ENCODE measurements around the gene STOML3. TPM values are rescaled to one million over a fixed set of nuclear protein-coding genes. Genes with fewer than 3 reads are reported as not detected.

The STOML3 gene
- total and polyA plus RNA-seq, 2 of the 8 experiments (the other 6 are each of a cell fraction or from before 2014, with no cell fraction given): 0.06 TPM; not detected in 1

DNA sequence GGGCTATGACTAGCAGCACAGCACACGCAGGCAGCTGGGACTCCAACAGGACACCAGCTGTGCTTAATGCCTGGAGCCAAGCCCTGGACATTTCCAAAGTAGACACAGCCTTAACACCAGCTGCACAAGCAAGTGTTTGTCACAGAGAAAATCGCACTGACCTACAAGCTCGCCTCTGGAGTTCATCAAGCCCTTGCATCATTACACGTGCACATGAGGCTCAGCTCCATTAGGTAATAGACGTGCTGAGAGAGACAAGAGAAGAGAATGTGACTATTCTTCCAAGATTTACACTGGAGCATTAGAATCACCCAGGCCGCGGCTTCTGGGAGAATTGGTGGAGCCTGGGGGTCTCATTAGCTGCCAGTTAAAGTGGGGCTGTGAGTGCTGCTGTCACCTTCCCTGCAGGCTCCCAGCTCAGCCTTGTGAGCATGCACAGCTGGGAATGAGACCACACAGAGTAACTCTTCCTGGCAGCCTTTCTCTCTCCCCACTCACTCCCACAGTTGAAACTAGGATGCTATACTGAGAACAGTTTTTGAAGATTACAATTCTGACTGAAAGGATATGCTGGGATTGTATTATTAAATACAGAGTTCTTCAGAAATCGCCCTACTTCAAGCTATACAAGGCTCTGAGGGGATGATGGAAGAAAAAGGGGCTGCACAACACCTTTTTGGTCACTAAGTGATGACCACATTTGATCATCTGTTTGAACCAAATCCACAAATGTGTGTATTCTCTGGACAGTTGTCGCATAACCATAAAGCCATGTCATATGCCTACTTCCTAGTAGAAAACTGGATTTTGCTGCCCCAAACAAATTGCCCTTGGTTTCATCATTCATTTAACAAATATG lies 10.5 kb downstream of the STOML3 start:
- H4K20me1 ChIP-seq (replicated peaks in 1 of 2; ENCODE audit: control insufficient read depth in 1 of 2, insufficient read depth in 2 of 2, low read length in 2 of 2): no peaks in the 10 kb centered on the region
- no peak overlapping the region for H4K5ac ChIP-seq (ENCODE audit: insufficient read length, low read depth, low read length)
- no peak overlapping the region for H4K91ac ChIP-seq (replicated peaks; ENCODE audit: insufficient read length, low read length)
- H3K27ac ChIP-seq (ENCODE audit: low read depth, low read length): peak overlapping the region; percentile 38
- 0 out of 2 replicates have a peak, but pooled peaks cover 3% of the 10 kb centered on the region for H3K23me2 ChIP-seq (ENCODE audit: low read depth, low read length)
- no peak overlapping the region for H3K14ac ChIP-seq (ENCODE audit: insufficient read length)
- no peak overlapping the region for H3K9ac ChIP-seq (replicated peaks in 1 of 4; ENCODE audit: extremely low read depth in 1 of 4, low read depth in 3 of 4, low read length in 3 of 4)
- H4K8ac ChIP-seq (ENCODE audit: extremely low read depth, insufficient read depth, low read length): no peak overlapping the region; the same call in 1 of the 2 replicates
- ChIA-PET CTCF (ENCODE audit: partially characterized antibody) (interaction anchor here (0.6 to 1.9 kb wide), 5 partner anchors 10 to 1658 kb away, joined by 3 to 5 read pairs (median 4); no protein-coding TSS in a partner anchor), POLR2A (ENCODE audit: partially characterized antibody) (no interaction called here)
- H3K18ac ChIP-seq (ENCODE audit: extremely low read depth, low read length): no peak overlapping the region
- no peaks in the 10 kb centered on the region for H3K79me2 ChIP-seq (ENCODE audit: control insufficient read depth in 1 of 2, insufficient read depth in 2 of 2, low read length in 2 of 2)
- H3K4me2 ChIP-seq (ENCODE audit: insufficient read depth in 1 of 2, low read depth in 2 of 2, low read length in 2 of 2): no peak overlapping the region
- no peak overlapping the region for H2BK20ac ChIP-seq (ENCODE audit: low read length)
- H3K23ac ChIP-seq (ENCODE audit: insufficient read length): no peak overlapping the region
- H3K79me1 ChIP-seq (ENCODE audit: low read depth, low read length): no peaks in the 10 kb centered on the region
- no peak for DNase-seq (ENCODE audit: low read depth in 1 of 2, low spot score in 2 of 2)
- peak overlapping the region; percentile 98 for H2AFZ ChIP-seq (ENCODE audit: low read length)
- peaks cover 0 to 9% (median 4%) of the 10 kb centered on the region in 4 experiments; a peak in 3 of 7 replicates for H3K4me1 ChIP-seq (replicated peaks in 1 of 4; ENCODE audit: control insufficient read depth in 3 of 4, insufficient read depth in 4 of 4, low read length in 3 of 4)
- no peak overlapping the region for H2BK12ac ChIP-seq (ENCODE audit: low read depth, low read length)
- no peak for FAIRE-seq
- H2BK5ac ChIP-seq (ENCODE audit: low read depth, low read length): no peak overlapping the region
- no peaks in the 10 kb centered on the region for H3K27me3 ChIP-seq (replicated peaks in 1 of 4; ENCODE audit: control insufficient read depth in 3 of 4, extremely low read depth in 1 of 4, insufficient read depth in 3 of 4, low read length in 3 of 4)
- no peak overlapping the region for H3K4ac ChIP-seq (replicated peaks; ENCODE audit: insufficient read length, low read depth, low read length)
- no peaks in the 10 kb centered on the region for H3K36me3 ChIP-seq (ENCODE audit: control insufficient read depth in 2 of 4, insufficient read depth in 4 of 4, low read length in 3 of 4)
- 84% methylated on average over 9 of the region's 9 CpGs; no CpG with 5 or more reads in 1 of the 2 experiments for WGBS, 2 experiments (ENCODE audit: extremely low coverage in 1 of 2, insufficient coverage in 1 of 2, insufficient read length in 1 of 2, insufficient replicate concordance in 2 of 2, low coverage in 1 of 2, low lambda C conversion rate in 2 of 2, missing lambda C conversion rate in 1 of 2)
- no peak overlapping the region for H3K56ac ChIP-seq (replicated peaks; ENCODE audit: insufficient read length, low read depth, low read length)
- H3K4me3 ChIP-seq (ENCODE audit: extremely low read depth in 1 of 4, insufficient read depth in 2 of 4, low read depth in 3 of 4, low read length in 4 of 4): no peak overlapping the region
- TF ChIP-seq CTBP2 (IDR thresholded peaks at IDR 0.05; ENCODE audit: borderline replicate concordance, insufficient read depth, insufficient read length, low read length) (no peak), POU5F1 (IDR thresholded peaks at IDR 0.05; ENCODE audit: low read depth, low read length) (no peak), CHD2 (IDR thresholded peaks at IDR 0.05; ENCODE audit: low read length) (no peak)
- no peak overlapping the region for H2AK5ac ChIP-seq (ENCODE audit: low read depth, low read length)
- H3K9me3 ChIP-seq (ENCODE audit: insufficient read depth in 2 of 2, low read depth in 1 of 2, low read length in 1 of 2): peaks cover 0 to 4% of the 10 kb centered on the region in 2 experiments; a peak in 1 of 4 replicates
- H2BK120ac ChIP-seq (replicated peaks; ENCODE audit: low read depth, low read length): no peak overlapping the region
- no peak overlapping the region for H2BK15ac ChIP-seq (ENCODE audit: low read length)
